Cardiac muscle cell (in vitro differentiated cells and primary cell): Measurements from ENCODE around the gene ZNF337. TPM values are rescaled to one million over a fixed set of nuclear protein-coding genes. Genes with fewer than 3 reads are reported as not detected.
"Not testable (repeated sequence)": the region's sequence is repeated elsewhere in the genome, so short reads cannot be mapped to it uniquely, and the experiment has no call there.

Source experiments
- DNase-seq, 2 donors: peaks; one replicate each; pipeline versions ENCODE4 v3.0.0 to v3.0.0-alpha.2; 2010 to 2017; ENCODE audit warnings: low read depth in 1 of 2, low spot score in 1 of 2
- H3K27ac ChIP-seq: fragments of 200-600 bp; sonication (generic); 2 replicates; pipeline ENCODE4 v1.5.1; 2016
- H3K27me3 ChIP-seq: fragments of 200-600 bp; sonication (generic); 2 replicates; pipeline ENCODE4 v1.6.0; 2016; ENCODE audit warnings: control low read depth
- H3K36me3 ChIP-seq: fragments of 200-600 bp; sonication (generic); 2 replicates; pipeline ENCODE4 v1.5.1; 2016; ENCODE audit warnings: control low read depth
- H3K4me1 ChIP-seq: fragments of 200-600 bp; sonication (generic); 2 replicates; pipeline ENCODE4 v1.8.1; 2017; ENCODE audit warnings: low read depth, mild to moderate bottlenecking, mixed run types
- H3K4me3 ChIP-seq: fragments of 200-600 bp; sonication (generic); 2 replicates; pipeline ENCODE4 v1.5.1; 2016; ENCODE audit warnings: mild to moderate bottlenecking
- H3K9me3 ChIP-seq: fragments of 200-600 bp; sonication (generic); 2 replicates; pipeline ENCODE4 v1.5.1; 2017; ENCODE audit warnings: low read depth, mild to moderate bottlenecking, control low read depth
- polyA plus RNA-seq: library from polyadenylated mRNA; unstranded; fragments of >200 nt; fragmentation: Nextera tagmentation; extraction: Ambion mirVana; gene quantifications from 2 replicates; pipeline ENCODE4 v1.2.1, GENCODE V29; 2016
- total RNA-seq: library from RNA; depleted of rRNA; stranded (reverse); fragments of >200 nt; gene quantifications from 2 replicates; pipeline ENCODE4 v1.2.3, GENCODE V29; 2016
- TF ChIP-seq, protein P1 (sequence below): IDR thresholded peaks from 2 replicates; pipeline ENCODE4 v1.5.1; 2012; ENCODE audit warnings: low read depth, mild to moderate bottlenecking, low read length

ZNF337 gene
- total and polyA plus RNA-seq, 2 experiments from 2014 or later = 5.6 to 23.1 TPM

DNA sequence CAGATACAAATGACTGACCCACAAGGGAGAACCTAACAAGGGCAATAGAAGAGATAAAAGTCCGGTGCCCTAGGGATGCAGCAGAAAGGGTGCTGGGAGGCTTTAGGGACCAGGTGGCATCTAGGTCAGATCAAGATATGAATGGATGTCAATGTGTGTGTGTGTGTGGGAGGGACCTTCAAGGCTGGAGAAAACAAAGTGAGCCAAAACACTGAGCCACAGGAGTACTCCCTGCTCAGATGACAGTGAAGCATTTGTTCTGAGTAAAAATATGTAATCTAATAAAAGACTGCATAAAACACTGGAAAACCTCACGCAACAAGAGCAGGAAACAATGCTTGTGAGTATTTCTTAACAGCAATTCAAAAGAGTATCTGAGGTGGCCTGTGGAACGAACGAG is 28.2 kb downstream of the ZNF337 start:
- DNase-seq = peak in 1 of 2 donors; percentile 7
- Histone ChIP-seq H3K4me1 (no peaks in the 10 kb centered on the region), H3K4me3 (no peak overlapping the region), H3K27me3 (no peaks in the 10 kb centered on the region), H3K27ac (no peak overlapping the region), H3K36me3 (peaks cover 4% of the 10 kb centered on the region), H3K9me3 (no peaks in the 10 kb centered on the region)
- TF ChIP-seq, protein P1, sequence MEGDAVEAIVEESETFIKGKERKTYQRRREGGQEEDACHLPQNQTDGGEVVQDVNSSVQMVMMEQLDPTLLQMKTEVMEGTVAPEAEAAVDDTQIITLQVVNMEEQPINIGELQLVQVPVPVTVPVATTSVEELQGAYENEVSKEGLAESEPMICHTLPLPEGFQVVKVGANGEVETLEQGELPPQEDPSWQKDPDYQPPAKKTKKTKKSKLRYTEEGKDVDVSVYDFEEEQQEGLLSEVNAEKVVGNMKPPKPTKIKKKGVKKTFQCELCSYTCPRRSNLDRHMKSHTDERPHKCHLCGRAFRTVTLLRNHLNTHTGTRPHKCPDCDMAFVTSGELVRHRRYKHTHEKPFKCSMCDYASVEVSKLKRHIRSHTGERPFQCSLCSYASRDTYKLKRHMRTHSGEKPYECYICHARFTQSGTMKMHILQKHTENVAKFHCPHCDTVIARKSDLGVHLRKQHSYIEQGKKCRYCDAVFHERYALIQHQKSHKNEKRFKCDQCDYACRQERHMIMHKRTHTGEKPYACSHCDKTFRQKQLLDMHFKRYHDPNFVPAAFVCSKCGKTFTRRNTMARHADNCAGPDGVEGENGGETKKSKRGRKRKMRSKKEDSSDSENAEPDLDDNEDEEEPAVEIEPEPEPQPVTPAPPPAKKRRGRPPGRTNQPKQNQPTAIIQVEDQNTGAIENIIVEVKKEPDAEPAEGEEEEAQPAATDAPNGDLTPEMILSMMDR = no peak

DNA sequence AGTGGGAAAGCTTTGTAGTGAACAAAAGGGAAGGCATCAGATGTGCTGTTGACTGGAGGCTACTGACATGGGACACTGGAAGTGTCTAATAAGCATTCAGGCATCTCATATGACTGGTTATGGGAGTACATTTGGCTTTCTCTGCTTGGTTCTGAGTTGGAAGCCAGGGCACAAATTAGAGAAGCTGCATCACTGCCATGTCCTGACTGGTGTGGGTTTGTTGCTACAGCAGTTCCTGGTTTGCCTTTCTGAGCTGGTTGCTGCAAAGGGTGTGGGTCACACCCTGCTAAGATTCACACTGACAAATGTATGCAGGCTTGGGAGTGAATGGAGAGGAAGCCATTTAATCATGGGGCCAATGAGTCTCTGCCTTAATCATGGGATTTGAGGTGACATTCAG is 36.7 kb downstream of the ZNF337 start:
- TF ChIP-seq, protein P1 = no peak
- Histone ChIP-seq H3K27me3 (no peaks in the 10 kb centered on the region), H3K27ac (no peak overlapping the region), H3K4me3 (no peak overlapping the region), H3K36me3 (no peaks in the 10 kb centered on the region), H3K9me3 (no peaks in the 10 kb centered on the region), H3K4me1 (no peaks in the 10 kb centered on the region)
- DNase-seq = no peak

DNA sequence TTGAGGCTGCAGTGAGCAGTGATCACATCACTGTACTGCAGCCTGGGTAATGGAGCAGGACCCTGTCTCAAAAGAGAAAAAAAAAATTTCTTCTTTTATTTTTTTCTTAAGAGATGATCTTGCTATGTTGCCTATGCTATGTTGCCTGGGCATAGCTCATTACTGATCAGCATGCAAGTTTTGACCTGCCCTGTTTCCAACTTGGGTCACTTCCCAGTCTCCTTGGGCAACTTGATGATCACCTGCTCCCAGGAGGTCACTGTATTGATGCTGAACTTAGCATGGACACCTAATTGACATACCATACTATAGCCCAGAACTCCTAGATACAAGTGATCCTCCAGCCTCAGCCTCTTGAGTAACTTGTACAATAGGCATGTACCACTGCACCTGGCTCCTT is 42.2 kb downstream of the ZNF337 start:
- no peaks in the 10 kb centered on the region for H3K27me3 ChIP-seq
- no peak for DNase-seq
- H3K4me3 ChIP-seq = no peak overlapping the region
- no peaks in the 10 kb centered on the region for H3K9me3 ChIP-seq
- no peaks in the 10 kb centered on the region for H3K4me1 ChIP-seq
- no peak overlapping the region for H3K27ac ChIP-seq
- TF ChIP-seq, protein P1 = no peak
- no peaks in the 10 kb centered on the region for H3K36me3 ChIP-seq

DNA sequence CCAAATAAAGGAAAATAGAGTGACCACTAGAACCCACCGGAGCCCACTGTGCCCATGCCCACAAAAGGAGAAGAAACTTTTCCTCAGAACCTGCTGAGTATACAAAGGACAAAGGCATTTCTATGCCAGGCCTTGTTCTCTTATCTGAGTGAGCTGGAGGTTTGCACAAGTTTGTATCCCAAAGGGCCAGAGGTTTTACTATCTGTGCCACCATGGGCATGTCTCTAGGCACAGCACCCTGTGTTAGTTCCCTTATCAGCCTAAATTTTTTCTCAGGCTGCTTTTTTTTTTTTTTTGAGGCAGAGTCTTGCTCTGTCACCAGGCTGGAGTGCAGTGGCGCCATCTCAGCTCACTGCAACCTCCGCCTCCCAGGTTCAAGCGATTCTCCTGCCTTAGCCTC is 43.8 kb downstream of the ZNF337 start:
- not testable (repeated sequence) for H3K27ac ChIP-seq, H3K27me3 ChIP-seq, H3K4me3 ChIP-seq, H3K9me3 ChIP-seq, H3K4me1 ChIP-seq, H3K36me3 ChIP-seq, DNase-seq

DNA sequence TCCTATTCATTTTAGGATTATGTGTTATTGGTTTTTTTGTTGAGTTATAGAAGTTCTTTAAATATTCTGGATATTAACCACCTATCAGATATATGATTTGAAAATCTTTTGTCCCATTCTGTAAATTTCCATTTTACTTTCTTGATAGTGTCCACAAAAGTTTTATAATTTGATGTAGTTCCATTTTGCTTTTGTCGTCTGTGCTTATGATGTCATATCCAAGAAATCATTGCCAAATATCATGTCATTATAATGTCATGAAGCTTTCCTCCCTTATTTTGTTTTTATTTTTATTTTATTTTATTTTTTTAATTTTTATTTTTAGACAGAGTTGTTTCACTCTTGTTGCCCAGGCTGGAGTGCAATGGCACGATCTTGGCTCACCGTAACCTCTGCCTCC is 51.8 kb downstream of the ZNF337 start:
- Histone ChIP-seq H3K4me3 (no peak overlapping the region), H3K27ac (no peak overlapping the region), H3K9me3 (no peaks in the 10 kb centered on the region), H3K27me3 (no peaks in the 10 kb centered on the region), H3K36me3 (no peaks in the 10 kb centered on the region), H3K4me1 (no peaks in the 10 kb centered on the region)
- no peak for DNase-seq
- TF ChIP-seq, protein P1 = no peak

DNA sequence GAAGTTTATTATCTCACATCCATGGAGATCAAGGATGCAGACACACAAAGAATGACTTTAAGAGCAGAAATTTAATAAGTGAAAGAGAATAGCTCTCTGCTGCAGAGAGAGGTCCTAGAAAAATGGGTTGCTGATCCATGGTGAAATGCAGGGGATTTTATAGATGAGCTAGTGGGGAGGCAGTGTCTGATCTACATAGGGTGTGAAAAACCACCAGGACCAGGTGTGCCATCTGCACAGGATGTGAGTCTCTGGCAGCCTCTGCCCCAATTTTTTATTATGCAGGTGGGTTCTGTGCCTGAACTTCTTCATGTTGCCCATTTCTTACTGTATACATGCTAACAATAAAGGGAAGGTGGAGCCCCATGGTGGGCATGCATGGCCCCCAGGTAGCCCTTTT is 52.9 kb downstream of the ZNF337 start:
- TF ChIP-seq, protein P1 = no peak
- Histone ChIP-seq H3K27me3 (no peaks in the 10 kb centered on the region), H3K4me3 (no peak overlapping the region), H3K36me3 (no peaks in the 10 kb centered on the region), H3K27ac (no peak overlapping the region), H3K9me3 (no peaks in the 10 kb centered on the region), H3K4me1 (no peaks in the 10 kb centered on the region)
- no peak for DNase-seq
